Liver (tissue), 9 donors: ENCODE measurements around the gene TRAPPC3. TPM values are rescaled to one million over a fixed set of nuclear protein-coding genes. Genes with fewer than 3 reads are reported as not detected.

ENCODE experiments used
- DNase-seq: peaks from one replicate; pipeline ENCODE4 v3.0.0-alpha.2; 2017; ENCODE audit warnings: low spot score
- H3K27ac ChIP-seq, 2 donors: one replicate each; pipeline ENCODE4 v1.7.0; 2013; ENCODE audit warnings: inconsistent platforms in 2 of 2, low read length in 2 of 2, control low read depth in 1 of 2, low read depth in 1 of 2, mild to moderate bottlenecking in 1 of 2
- H3K27me3 ChIP-seq, 4 donors: one replicate each; pipeline versions ENCODE4 v1.6.1 to v1.7.0; 2013; ENCODE audit warnings: low read length in 3 of 4, inconsistent platforms in 1 of 4, mild to moderate bottlenecking in 1 of 4, moderate library complexity in 1 of 4; ENCODE audit not compliant: control insufficient read depth in 4 of 4, insufficient read depth in 4 of 4
- H3K36me3 ChIP-seq, 4 donors: one replicate each; pipeline versions ENCODE4 v1.6.1 to v1.7.0; 2013; ENCODE audit warnings: low read length in 3 of 4, mild to moderate bottlenecking in 3 of 4, low read depth in 1 of 4, moderate library complexity in 1 of 4; ENCODE audit not compliant: control insufficient read depth in 4 of 4, insufficient read depth in 3 of 4
- H3K4me1 ChIP-seq, 4 donors: one replicate each; pipeline versions ENCODE4 v1.6.1 to v1.7.0; 2013; ENCODE audit warnings: low read length in 3 of 4, mild to moderate bottlenecking in 3 of 4, moderate library complexity in 1 of 4; ENCODE audit not compliant: control insufficient read depth in 4 of 4, insufficient read depth in 4 of 4
- H3K4me3 ChIP-seq, 3 donors: one replicate each; pipeline versions ENCODE4 v1.6.1 to v1.7.0; 2013; ENCODE audit warnings: low read length in 3 of 3, control low read depth in 1 of 3, low read depth in 1 of 3, mild to moderate bottlenecking in 1 of 3
- H3K9ac ChIP-seq, 2 donors: one replicate each; pipeline ENCODE4 v1.7.0; 2013; ENCODE audit warnings: low read length in 2 of 2, mild to moderate bottlenecking in 2 of 2, moderate library complexity in 2 of 2, control low read depth in 1 of 2, low read depth in 1 of 2
- H3K9me3 ChIP-seq, 4 donors: one replicate each; pipeline versions ENCODE4 v1.6.1 to v1.7.0; 2013; ENCODE audit warnings: low read length in 3 of 4; ENCODE audit not compliant: control insufficient read depth in 4 of 4
- EGR1 ChIP-seq, 2 donors: IDR thresholded peaks; 2 replicates each; pipeline ENCODE4 v1.6.1; 2016 to 2018; ENCODE audit warnings: antibody characterized with exemption in 2 of 2, low read depth in 2 of 2
- FOXA1 ChIP-seq: IDR thresholded peaks from 2 replicates; pipeline ENCODE4 v1.6.1; 2016; ENCODE audit warnings: antibody characterized with exemption
- FOXA2 ChIP-seq: IDR thresholded peaks from 2 replicates; pipeline ENCODE4 v1.6.1; 2016; ENCODE audit warnings: antibody characterized with exemption
- GABPA ChIP-seq, 2 donors: IDR thresholded peaks in 1 of 2; conservative IDR thresholded peaks in 1 of 2; 2 replicates each; pipeline ENCODE4 v1.6.1; 2016; ENCODE audit warnings: antibody characterized with exemption in 2 of 2, mild to moderate bottlenecking in 1 of 2, moderate library complexity in 1 of 2
- HNF4G ChIP-seq: IDR thresholded peaks from 2 replicates; pipeline ENCODE4 v1.6.1; 2016; ENCODE audit warnings: antibody characterized with exemption
- JUND ChIP-seq, 2 donors: IDR thresholded peaks; 2 replicates each; pipeline ENCODE4 v1.6.1; 2016; ENCODE audit warnings: antibody characterized with exemption in 2 of 2
- MAX ChIP-seq: IDR thresholded peaks from 2 replicates; pipeline ENCODE4 v1.6.1; 2016; ENCODE audit warnings: antibody characterized with exemption
- RAD21 ChIP-seq, 2 donors: IDR thresholded peaks; 2 replicates each; pipeline ENCODE4 v1.6.1; 2016; ENCODE audit warnings: antibody characterized with exemption in 2 of 2, mild to moderate bottlenecking in 2 of 2
- REST ChIP-seq: IDR thresholded peaks from 2 replicates; pipeline ENCODE4 v1.6.1; 2016; ENCODE audit warnings: antibody characterized with exemption, mild to moderate bottlenecking
- SP1 ChIP-seq: IDR thresholded peaks from 2 replicates; pipeline ENCODE4 v1.6.1; 2018; ENCODE audit warnings: antibody characterized with exemption, mild to moderate bottlenecking
- TAF1 ChIP-seq: conservative IDR thresholded peaks from 2 replicates; pipeline ENCODE4 v1.6.1; 2016; ENCODE audit warnings: antibody characterized with exemption, mild to moderate bottlenecking
- YY1 ChIP-seq: IDR thresholded peaks from 2 replicates; pipeline ENCODE4 v1.6.1; 2016; ENCODE audit warnings: antibody characterized with exemption, mild to moderate bottlenecking
- WGBS: extraction: QIAGEN DNeasy Blood & Tissue Kit; methylation state at CpG from one replicate; pipeline ENCODE4 v1.1.7; 2013; 5-methylcytosine and 5-hydroxymethylcytosine counted together
- polyA plus RNA-seq, 2 donors: library from polyadenylated mRNA; stranded (reverse) in 1 of 2; unstranded in 1 of 2; fragments of 200-250 nt in 1 of 2; fragments of >200 nt in 1 of 2; fragmentation: Nextera tagmentation in 1 of 2; extraction: Ambion mirVana in 1 of 2; gene quantifications; one replicate each; pipeline versions ENCODE4 v1.2.1 to v1.2.3, GENCODE V29; 2013 to 2015
- total RNA-seq, 2 donors: library from RNA; depleted of rRNA; stranded (reverse); fragments of >200 nt; gene quantifications; one replicate each; pipeline ENCODE4 v1.2.3, GENCODE V29; 2014
- TF ChIP-seq, protein P1 (sequence below): fragments of 150-350 bp; IDR thresholded peaks from 2 replicates; pipeline ENCODE4 v1.5.1; 2017; ENCODE audit warnings: improper control_type of control experiment, low read depth, low read length; ENCODE audit not compliant: missing input control
- TF ChIP-seq, protein P2 (sequence below): IDR thresholded peaks from 2 replicates; pipeline ENCODE4 v1.6.1; 2016; ENCODE audit warnings: antibody characterized with exemption
- TF ChIP-seq, protein P3 (sequence below): IDR thresholded peaks from 2 replicates; pipeline ENCODE4 v1.6.1; 2016; ENCODE audit warnings: antibody characterized with exemption
- donor health status: healthy.
- donor health status: healthy.
- donor health status: healthy.
- donor health status: healthy.
- donor health status: healthy.

Gene TRAPPC3
- total and polyA plus RNA-seq, 4 donors, result 24.2 to 56.1 (median 30.4) TPM

- TF ChIP-seq, protein P1, sequence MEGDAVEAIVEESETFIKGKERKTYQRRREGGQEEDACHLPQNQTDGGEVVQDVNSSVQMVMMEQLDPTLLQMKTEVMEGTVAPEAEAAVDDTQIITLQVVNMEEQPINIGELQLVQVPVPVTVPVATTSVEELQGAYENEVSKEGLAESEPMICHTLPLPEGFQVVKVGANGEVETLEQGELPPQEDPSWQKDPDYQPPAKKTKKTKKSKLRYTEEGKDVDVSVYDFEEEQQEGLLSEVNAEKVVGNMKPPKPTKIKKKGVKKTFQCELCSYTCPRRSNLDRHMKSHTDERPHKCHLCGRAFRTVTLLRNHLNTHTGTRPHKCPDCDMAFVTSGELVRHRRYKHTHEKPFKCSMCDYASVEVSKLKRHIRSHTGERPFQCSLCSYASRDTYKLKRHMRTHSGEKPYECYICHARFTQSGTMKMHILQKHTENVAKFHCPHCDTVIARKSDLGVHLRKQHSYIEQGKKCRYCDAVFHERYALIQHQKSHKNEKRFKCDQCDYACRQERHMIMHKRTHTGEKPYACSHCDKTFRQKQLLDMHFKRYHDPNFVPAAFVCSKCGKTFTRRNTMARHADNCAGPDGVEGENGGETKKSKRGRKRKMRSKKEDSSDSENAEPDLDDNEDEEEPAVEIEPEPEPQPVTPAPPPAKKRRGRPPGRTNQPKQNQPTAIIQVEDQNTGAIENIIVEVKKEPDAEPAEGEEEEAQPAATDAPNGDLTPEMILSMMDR, result no peak
- TF ChIP-seq REST (no peak), RAD21 (IDR thresholded peaks at IDR 0.05) (no peak), FOXA2 (no peak), YY1 (no peak), SP1 (no peak), GABPA (IDR thresholded peaks at IDR 0.05 in 1 of 2, conservative IDR thresholded peaks at IDR 0.05 in 1 of 2) (no peak), TAF1 (no peak), EGR1 (IDR thresholded peaks at IDR 0.05; ENCODE audit: low read depth in 2 of 2) (no peak), MAX (no peak), JUND (IDR thresholded peaks at IDR 0.05) (no peak), FOXA1 (no peak), HNF4G (no peak)
- TF ChIP-seq, protein P2, sequence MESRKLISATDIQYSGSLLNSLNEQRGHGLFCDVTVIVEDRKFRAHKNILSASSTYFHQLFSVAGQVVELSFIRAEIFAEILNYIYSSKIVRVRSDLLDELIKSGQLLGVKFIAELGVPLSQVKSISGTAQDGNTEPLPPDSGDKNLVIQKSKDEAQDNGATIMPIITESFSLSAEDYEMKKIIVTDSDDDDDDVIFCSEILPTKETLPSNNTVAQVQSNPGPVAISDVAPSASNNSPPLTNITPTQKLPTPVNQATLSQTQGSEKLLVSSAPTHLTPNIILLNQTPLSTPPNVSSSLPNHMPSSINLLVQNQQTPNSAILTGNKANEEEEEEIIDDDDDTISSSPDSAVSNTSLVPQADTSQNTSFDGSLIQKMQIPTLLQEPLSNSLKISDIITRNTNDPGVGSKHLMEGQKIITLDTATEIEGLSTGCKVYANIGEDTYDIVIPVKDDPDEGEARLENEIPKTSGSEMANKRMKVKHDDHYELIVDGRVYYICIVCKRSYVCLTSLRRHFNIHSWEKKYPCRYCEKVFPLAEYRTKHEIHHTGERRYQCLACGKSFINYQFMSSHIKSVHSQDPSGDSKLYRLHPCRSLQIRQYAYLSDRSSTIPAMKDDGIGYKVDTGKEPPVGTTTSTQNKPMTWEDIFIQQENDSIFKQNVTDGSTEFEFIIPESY, result no peak
- TF ChIP-seq, protein P3, sequence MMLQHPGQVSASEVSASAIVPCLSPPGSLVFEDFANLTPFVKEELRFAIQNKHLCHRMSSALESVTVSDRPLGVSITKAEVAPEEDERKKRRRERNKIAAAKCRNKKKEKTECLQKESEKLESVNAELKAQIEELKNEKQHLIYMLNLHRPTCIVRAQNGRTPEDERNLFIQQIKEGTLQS, result no peak
- Histone ChIP-seq H3K27me3 (no peaks in the 10 kb centered on the region), H3K9ac (no peak overlapping the region), H3K36me3 (peaks cover under 1 to 20% (median 5%) of the 10 kb centered on the region in 4 donors), H3K4me1 (peaks cover 0 to 5% (median 2%) of the 10 kb centered on the region in 4 donors), H3K27ac (no peak overlapping the region), H3K9me3 (no peaks in the 10 kb centered on the region), H3K4me3 (no peak overlapping the region)
- DNase-seq, result no peak
- WGBS, result 87% methylated on average over 13 of the region's 13 CpGs
These were observed 50.5 kb downstream of the TRAPPC3 start for GRCh38 chr1:36098650-36099365.
